ENCODE measurements around the gene PTPRN2. TPM values are rescaled to one million over a fixed set of nuclear protein-coding genes. Genes with fewer than 3 reads are reported as not detected.

Gene PTPRN2
- total RNA-seq, 1 experiment from 2014 or later, result 0.11 TPM

DNA sequence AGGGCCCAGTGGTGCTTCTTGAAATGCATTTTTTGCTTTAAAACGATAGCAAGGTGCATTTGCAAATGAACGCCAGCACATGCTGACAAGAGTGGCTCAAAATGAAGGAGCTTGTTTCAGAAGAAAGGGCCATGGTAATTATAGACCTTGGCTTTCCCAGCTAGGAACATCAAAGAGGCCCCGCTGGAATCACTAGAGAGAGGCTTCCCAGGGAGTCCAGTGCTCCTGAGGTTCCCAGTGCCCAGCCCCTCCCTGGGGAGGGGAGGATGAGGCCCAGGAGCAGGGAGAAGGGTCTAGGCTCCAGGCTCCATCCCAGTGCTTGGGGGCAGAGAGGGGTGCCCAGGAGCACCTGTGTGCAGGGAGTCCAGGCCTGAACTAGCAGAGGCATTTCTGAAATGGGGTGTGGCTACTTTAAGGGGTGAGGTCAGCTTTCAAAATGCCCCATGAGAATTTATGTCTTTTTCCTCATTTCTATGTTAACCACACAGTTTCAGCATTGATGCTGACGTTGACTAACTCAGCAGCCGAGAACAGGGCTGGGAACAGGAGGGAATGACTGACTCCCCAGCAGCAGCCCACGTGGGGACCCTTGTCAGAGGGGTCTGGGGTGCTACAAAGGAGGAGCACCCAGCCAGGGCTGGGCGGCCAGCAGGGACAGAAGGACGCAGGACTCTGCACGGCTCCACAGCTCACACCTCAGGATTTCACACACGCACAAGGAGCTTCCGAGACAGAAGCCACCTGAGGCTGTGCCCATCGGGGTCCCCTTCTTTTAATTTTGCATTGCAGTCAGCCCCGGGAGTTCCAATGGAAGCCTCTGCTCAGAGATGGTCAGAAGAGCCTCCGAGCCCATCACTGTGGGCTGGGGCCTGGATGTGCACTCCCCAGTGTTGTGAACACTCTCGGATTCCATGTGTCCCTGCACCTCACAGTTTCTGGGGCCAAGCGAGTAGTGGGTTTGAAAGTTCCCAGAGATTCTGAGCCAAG lies 570.2 kb downstream of the PTPRN2 start:
- no TSS peak for BruUV-seq (replicated peaks)
- intact Hi-C loops (cut with micrococcal nuclease; ENCODE audit: unreplicated experiment), result no loop called here
- DNase-seq (ENCODE audit: low spot score), result no peak
- H3K4me3 ChIP-seq (ENCODE audit: low read depth, low read length, poor library complexity, severe bottlenecking), result no peak overlapping the region
- H3K36me3 ChIP-seq (ENCODE audit: insufficient read depth, low read length, poor library complexity, severe bottlenecking), result no peaks in the 10 kb centered on the region
- H3K9me3 ChIP-seq (ENCODE audit: low read depth, low read length, poor library complexity, severe bottlenecking), result no peaks in the 10 kb centered on the region
- TF ChIP-seq, protein P1, sequence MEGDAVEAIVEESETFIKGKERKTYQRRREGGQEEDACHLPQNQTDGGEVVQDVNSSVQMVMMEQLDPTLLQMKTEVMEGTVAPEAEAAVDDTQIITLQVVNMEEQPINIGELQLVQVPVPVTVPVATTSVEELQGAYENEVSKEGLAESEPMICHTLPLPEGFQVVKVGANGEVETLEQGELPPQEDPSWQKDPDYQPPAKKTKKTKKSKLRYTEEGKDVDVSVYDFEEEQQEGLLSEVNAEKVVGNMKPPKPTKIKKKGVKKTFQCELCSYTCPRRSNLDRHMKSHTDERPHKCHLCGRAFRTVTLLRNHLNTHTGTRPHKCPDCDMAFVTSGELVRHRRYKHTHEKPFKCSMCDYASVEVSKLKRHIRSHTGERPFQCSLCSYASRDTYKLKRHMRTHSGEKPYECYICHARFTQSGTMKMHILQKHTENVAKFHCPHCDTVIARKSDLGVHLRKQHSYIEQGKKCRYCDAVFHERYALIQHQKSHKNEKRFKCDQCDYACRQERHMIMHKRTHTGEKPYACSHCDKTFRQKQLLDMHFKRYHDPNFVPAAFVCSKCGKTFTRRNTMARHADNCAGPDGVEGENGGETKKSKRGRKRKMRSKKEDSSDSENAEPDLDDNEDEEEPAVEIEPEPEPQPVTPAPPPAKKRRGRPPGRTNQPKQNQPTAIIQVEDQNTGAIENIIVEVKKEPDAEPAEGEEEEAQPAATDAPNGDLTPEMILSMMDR (conservative IDR thresholded peaks at IDR 0.05; ENCODE audit: low read depth, low read length), result no peak
- TF ChIP-seq EZH2 (IDR thresholded peaks at IDR 0.05; ENCODE audit: borderline replicate concordance, low read depth, low read length, poor library complexity, severe bottlenecking), result no peak
- ChIA-PET CTCF (no interaction called here), POLR2A (ENCODE audit: low non-redundant PET) (no interaction called here)
- H3K27me3 ChIP-seq (replicated peaks; ENCODE audit: insufficient read depth, low read depth, low read length, poor library complexity), result no peaks in the 10 kb centered on the region
- H3K4me1 ChIP-seq (ENCODE audit: insufficient read depth, low read length, poor library complexity, severe bottlenecking), result no peaks in the 10 kb centered on the region
- H3K27ac ChIP-seq (ENCODE audit: low read depth, low read length, poor library complexity, severe bottlenecking), result no peak overlapping the region

DNA sequence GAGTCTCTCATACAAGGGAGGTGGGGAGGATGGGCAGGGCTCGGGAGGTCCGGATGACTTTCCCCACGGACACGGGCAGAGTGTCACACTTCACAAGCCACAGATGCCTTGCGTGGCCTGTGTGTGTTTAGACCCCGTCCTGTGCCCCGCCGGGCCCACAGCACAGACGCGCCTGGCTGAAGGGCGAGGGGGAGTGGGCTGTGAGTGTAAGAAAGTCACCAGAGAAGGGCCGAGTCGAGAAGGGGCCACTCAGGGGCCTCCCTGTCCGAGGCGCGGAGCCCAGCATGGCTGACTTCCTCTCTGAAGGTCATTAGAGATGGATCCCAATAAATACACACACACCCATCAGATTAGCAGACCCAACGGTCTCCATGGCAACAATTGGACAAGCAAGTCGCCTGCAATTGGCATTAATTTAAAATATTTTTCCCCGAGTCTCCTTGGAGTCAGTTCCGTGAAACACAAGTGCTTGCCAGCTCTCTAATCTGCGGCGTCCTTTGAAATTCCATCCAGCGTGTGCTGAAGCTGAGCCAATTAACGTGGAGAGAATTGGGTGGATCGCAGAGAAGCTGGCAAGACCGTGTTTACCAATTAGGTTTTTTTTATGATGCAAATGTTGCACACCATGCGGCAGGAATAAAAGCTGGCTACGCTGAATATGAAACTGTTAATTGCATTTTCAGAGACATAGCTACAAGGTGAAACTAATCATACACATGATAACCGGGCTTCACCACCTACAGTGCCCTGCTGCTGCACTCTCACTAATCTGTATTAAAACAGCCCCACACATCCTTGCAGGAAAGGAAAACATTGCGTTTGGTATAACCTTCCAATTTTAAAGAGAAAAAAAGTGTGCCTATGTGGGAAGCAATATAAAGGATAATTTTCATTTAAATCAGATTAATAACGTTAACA lies 571.2 kb downstream of the PTPRN2 start:
- no peak overlapping the region for H3K4me3 ChIP-seq (ENCODE audit: low read depth, low read length, poor library complexity, severe bottlenecking)

More for the DNA sequence above, 571.2 kb downstream of the PTPRN2 start:
- intact Hi-C loops (cut with micrococcal nuclease; ENCODE audit: unreplicated experiment), result no loop called here
- TF ChIP-seq EZH2 (IDR thresholded peaks at IDR 0.05; ENCODE audit: borderline replicate concordance, low read depth, low read length, poor library complexity, severe bottlenecking), result no peak
- TF ChIP-seq, protein P1 (conservative IDR thresholded peaks at IDR 0.05; ENCODE audit: low read depth, low read length), result no peak
- BruUV-seq (replicated peaks), result no TSS peak
- Histone ChIP-seq H3K27me3 (replicated peaks; ENCODE audit: insufficient read depth, low read depth, low read length, poor library complexity) (peaks cover 4% of the 10 kb centered on the region), H3K9me3 (ENCODE audit: low read depth, low read length, poor library complexity, severe bottlenecking) (no peaks in the 10 kb centered on the region), H3K27ac (ENCODE audit: low read depth, low read length, poor library complexity, severe bottlenecking) (no peak overlapping the region), H3K36me3 (ENCODE audit: insufficient read depth, low read length, poor library complexity, severe bottlenecking) (no peaks in the 10 kb centered on the region), H3K4me1 (ENCODE audit: insufficient read depth, low read length, poor library complexity, severe bottlenecking) (no peaks in the 10 kb centered on the region)
- DNase-seq (ENCODE audit: low spot score), result no peak
- ChIA-PET POLR2A (ENCODE audit: low non-redundant PET) (no interaction called here), CTCF (no interaction called here)

Data from A673 (cell line).